ENCODE data around the gene TWF2.

- no peak for TF ChIP-seq CTCF (IDR thresholded peaks at IDR 0.05; ENCODE audit: low read depth, low read length)
- TF ChIP-seq POLR2A (IDR thresholded peaks at IDR 0.05; ENCODE audit: extremely low read depth, insufficient read length), result no peak
- TF ChIP-seq MAX (IDR thresholded peaks at IDR 0.05; ENCODE audit: low read depth, low read length), result no peak
- TF ChIP-seq MYC (IDR thresholded peaks at IDR 0.05; ENCODE audit: low read depth, low read length), result no peak
These were observed 4.2 kb downstream of the TWF2 start for GRCh38 chr3:52234516-52235447.

Measured in NB4 (cell line).